HG02678 (cell line): Measurements from ENCODE around the gene PRDX2.

ENCODE experiments used
- ATAC-seq: cut with Tn5 transposase; IDR thresholded peaks from one replicate; pipeline ENCODE4 v1.9.1; 2021; ENCODE audit warnings: mild to moderate bottlenecking, moderate library complexity; ENCODE audit not compliant: unreplicated experiment

Gene PRDX2

DNA sequence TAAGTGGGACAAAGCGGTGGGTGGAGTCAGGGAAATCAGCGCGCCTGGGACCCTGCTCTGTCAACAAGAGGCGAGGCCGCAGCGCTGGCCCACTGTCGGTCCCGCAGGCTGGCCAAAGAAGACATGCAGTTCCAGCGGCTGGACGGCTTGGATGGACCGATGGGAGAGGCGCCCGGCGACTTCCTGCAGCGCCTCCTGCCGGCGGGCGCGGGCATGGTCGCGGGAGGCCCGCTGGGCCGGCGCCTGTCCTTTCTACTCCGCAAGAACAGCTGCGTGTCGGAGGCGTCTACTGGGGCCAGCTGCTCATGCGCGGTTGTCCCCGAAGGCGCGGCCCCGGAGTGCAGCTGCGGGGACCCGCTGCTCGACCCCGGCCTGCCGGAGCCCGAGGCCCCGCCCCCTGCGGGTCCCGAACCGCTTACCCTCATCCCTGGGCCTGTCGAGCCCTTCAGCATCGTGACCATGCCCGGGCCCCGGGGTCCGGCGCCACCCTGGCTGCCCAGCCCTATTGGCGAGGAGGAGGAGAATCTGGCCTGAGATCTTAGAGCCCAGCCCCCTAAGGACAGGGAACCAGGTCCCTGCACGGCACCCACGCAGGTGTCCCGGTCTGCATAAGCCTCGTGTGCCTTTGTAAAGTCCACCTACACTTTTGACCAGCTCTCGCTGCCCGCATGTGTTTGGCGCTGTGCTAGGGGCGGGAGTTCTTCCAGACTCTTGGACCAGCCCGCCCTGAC lies 43.9 kb downstream of the PRDX2 start:
- no peak for ATAC-seq

DNA sequence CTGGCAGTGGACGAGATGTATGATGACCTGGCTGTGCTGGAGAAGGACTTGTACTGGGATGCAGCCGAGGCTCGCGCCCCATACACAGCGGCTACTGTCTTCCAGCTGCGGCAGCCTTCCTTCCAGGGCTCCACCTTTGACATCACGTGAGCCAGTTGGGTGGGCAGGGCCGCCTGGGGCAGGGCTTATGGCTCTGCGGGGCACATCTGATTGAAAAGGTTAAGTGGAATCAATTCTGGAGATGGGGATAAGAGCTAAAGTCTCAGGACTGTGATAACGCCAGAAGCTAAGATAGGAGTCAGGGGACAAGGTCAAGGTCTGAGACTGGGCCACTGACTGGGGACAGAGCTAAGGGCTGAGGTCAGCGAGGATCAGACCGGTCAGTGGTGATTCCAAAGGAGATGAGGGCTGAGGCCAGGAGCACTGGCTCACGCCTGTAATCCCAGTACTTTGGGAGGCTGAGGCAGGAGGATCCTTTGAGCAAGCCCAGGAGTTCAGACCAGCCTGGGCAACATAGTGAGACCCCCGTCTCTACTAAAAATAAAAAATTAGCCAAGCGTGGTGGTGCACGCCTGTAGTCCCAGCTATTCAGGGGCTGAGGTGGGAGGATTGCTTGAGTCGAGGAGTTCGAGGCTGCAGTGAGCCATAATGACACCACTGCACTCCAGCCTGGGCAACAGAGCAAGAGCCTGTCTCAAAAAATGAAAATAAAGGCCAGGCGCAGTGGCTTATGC lies 45.3 kb downstream of the PRDX2 start:
- ATAC-seq = no peak

DNA sequence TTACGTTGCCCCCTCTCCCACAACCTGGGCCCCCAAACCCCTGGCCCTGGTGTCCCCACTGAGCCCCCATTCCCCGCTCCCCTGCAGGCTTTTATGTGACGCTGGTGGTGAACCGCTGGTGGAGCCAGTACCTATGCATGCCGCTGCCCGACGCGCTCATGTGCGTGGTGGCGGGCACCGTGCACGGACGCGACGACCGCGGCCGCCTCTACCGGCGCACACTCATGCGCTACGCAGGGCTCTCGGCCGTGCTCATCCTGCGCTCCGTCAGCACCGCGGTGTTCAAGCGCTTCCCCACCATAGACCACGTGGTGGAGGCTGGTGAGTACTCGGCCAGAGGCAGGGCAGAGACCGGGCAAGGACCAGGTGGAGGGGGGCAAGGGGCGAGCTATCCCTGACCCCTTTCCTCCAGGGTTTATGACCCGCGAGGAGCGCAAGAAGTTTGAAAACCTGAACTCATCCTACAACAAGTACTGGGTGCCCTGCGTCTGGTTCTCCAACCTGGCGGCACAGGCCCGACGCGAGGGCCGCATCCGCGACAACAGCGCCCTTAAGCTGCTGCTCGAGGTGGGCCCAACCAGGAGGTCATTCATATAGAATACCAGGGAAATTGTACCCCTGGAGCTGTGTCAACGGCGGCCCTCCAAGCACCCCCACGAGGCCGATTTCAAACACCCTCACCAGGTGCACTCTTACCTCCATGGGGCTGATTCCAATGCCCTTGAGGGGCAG lies 47.0 kb downstream of the PRDX2 start:
- no peak for ATAC-seq

DNA sequence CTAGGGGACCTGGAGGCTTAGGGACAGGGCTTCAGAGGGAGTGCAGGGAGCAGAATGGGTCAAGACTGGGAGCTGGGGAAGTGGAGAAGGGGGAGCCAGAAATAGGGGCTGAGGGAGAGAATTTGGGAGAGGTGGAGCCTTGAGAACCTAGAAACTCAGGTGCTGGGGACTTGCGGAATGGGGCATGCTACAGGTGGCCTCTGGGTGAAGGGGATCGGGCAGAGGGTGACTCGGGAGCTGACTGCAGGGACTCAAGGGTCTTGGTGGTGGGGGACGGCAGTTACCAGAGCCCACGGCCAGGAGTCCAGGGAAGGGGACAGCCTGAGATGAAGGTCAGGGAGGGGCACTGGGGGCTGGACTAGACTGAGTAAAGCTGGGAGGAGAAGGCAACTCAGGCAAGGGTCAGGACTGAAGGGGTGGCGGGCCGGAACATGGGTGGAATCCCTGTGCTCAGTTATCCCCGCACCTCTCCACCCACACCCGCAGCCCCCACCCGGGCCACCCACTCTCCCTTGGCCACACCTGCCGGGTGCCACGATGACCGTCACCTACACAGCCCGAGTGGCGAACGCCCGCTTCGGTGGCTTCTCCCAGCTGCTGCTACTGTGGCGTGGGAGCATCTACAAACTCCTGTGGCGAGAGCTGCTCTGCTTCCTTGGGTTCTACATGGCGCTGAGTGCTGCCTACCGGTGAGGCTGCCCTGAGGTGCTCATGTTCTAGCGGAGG lies 49.4 kb downstream of the PRDX2 start:
- ATAC-seq = no peak

DNA sequence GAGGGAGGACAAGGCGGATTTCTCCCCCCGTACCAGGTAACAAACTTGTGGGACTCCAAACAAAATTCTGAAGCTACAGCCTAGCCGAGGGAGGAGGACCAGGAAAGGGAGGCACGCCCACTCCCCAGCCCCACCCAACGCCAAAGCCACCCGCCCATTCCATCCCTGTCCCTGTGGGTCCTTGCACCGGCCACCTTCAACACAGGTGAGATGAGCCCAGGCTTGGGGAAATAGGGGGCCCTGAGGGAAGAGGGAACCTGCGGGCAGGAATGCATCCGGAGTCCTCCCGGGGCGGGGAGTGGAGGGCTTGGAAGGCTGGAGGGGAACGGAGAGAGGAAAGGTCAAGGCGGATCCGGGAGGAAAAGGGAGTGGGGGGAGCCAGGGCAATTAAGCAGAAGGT lies 50.0 kb downstream of the PRDX2 start, which contains the start of gene BEST2:
Gene BEST2, plus strand, starts transcription at position 157 of the 400 bp plus-strand sequence. CDS start 802 bp downstream, outside the sequence.
- ATAC-seq = no peak

DNA sequence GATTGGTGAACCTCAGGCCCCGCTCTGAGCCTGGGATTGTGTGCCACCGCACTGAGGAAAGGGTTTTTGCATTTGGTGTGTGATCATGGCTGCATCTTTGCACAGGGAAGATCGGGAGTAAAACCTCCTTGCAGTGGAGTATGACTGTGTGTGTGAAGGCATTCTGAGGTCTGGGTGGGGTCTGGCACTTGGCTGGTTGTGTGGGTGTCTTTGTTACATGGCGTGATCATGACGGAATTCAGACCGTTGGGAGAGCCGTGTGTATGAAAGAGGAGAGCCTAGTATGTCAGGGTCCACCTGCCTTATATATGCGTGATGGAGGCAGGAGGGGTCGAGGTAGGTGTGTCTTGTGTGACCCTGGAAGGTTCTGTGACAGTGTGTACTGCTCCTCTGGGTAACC lies 50.7 kb downstream of the PRDX2 start:
- ATAC-seq = no peak

DNA sequence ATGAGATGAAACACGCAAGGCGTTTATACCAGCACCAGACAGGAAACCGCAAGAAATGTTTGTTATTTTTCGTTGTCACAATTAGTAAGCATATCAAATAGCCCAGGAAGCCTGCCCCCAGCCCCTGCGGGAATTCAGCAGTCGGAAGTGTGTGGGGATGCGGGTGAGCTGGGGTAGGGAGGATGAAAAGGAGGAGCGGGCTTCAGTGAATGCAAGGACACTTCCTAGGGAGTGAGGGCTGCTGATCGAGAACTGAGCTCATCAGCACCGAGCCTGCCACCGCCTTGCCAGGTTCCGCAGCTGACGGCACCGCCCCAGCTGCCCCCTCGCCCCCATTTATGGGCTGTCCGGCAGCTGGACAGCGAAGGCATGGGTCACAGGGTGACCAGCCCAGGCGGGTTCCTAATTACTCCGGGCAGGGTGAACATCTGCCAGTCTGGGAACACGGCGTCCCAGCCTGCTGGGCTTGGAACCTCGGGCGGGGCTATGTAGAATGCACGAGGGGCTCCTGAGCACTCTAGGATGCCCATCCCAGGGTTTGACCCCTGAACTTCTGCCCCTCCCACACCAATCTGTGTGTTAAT lies 51.6 kb downstream of the PRDX2 start:
- no peak for ATAC-seq

DNA sequence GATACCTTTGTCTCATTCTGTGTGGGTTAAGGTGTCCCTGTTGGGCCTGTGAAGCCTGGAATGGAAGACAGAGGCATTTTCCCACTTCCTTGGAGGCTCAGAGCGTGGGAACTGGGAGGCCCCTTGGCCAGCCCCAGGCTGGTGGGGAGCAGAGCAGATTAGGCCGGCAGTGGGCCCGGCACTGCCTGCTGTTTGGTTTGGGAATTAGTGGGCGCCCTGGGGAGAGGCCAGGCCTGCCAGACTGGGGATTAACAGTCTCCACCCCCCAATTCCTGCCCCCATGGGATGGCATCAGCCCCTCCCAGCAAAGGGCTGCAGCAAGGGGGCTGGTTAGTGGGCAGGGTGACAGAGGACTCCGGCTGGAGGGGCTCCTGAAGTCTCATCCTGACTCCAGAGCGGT lies 53.1 kb downstream of the PRDX2 start:
- ATAC-seq = no peak
